Activated CD4-positive, alpha-beta T cell treated with anti-CD3 and anti-CD28 coated beads for 36 hours (primary cell): ENCODE data around the gene TMEM87B. TPM values are rescaled to one million over a fixed set of nuclear protein-coding genes. Genes with fewer than 3 reads are reported as not detected.

Source experiments
- ATAC-seq: fragments of 200-7000 bp; cut with Tn5 transposase; one replicate; pipeline ENCODE4 v1.10.0; 2021; ENCODE audit warnings: mild to moderate bottlenecking, moderate library complexity
- CTCF ChIA-PET: fragments of 350-600 bp; sonication (Branson Sonifier 250); formaldehyde crosslinking; loops from one replicate; lab custom pipeline; 2021; ENCODE audit warnings: antibody characterized with exemption; lab: Charles Lee
- POLR2A ChIA-PET: fragments of 350-600 bp; sonication (Branson Sonifier 250); formaldehyde crosslinking; loops from one replicate; lab custom pipeline; 2021; ENCODE audit warnings: antibody characterized with exemption, inconsistent platforms; lab: Charles Lee
- DNase-seq: peaks from one replicate; pipeline ENCODE4 v3.0.0-alpha.2; 2020
- H3K27ac Mint-ChIP-seq: one replicate; pipeline ENCODE4 v1.8.0; 2021; ENCODE audit warnings: mixed read lengths
- H3K27me3 Mint-ChIP-seq: one replicate; pipeline ENCODE4 v1.8.0; 2021; ENCODE audit warnings: mixed read lengths
- H3K36me3 Mint-ChIP-seq: one replicate; pipeline ENCODE4 v1.8.0; 2021; ENCODE audit warnings: low read depth, mixed read lengths
- H3K4me1 Mint-ChIP-seq: one replicate; pipeline ENCODE4 v1.8.0; 2021; ENCODE audit warnings: mixed read lengths
- H3K4me3 Mint-ChIP-seq: one replicate; pipeline ENCODE4 v1.8.0; 2021; ENCODE audit warnings: mild to moderate bottlenecking, moderate library complexity, mixed read lengths
- H3K9me3 Mint-ChIP-seq: one replicate; pipeline ENCODE4 v1.8.0; 2021; ENCODE audit warnings: low read depth, mixed read lengths
- intact Hi-C, 2 experiments: fragments of 100-400 bp; cut with DNase I in 1 of 2; cut with micrococcal nuclease in 1 of 2; formaldehyde crosslinking; loops; one replicate each; pipeline versions ENCODE4 v1.14.2 to v1.15.1; 2022 to 2024; cut with DNase I, micrococcal nuclease
- total RNA-seq, 2 experiments: library from RNA; stranded (reverse); gene quantifications; one replicate each; pipeline ENCODE4 v1.2.3, GENCODE V29; 2021

TMEM87B gene
- total RNA-seq, 2 experiments from 2014 or later, result 14.5 to 17.6 TPM

DNA sequence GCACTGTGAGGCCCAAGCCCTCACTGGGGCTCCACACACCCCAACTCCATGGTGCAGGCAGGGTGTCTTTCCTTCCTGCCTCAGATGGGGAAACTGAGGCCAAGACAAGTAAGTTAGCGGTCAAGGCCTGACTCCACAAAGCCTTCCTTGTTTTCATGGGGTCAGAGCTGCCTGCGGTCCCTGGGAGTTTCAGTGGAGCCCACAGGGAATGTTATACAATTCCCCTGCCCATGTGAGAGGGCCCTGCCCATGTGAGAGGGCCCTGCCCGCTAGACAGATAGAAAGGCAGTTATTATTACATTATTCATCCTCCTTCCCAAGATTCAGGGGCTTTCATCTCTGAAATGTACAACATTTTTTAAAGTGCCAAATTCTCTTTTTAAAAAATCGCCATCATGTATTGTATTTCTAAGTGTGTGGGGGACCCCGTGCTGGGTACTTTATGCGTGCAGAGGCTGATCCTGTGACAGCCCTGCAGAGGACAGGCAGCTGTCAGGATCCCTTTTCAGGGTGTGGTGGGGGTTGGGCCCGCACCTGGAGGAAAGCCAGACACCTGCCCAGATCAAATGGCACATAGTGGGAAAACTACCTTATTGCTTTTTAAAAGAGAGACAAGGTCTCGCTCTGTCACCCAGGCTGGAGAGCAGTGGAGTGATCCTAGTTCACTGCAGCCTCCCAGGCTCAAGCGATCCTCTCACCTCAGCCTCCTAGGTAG is 106.5 kb downstream of the TMEM87B start:
- Mint-ChIP-seq H3K36me3 (peaks cover 2% of the 10 kb centered on the region), H3K27ac (no peak overlapping the region), H3K4me3 (no peak overlapping the region), H3K9me3 (no peaks in the 10 kb centered on the region), H3K4me1 (peaks cover 17% of the 10 kb centered on the region), H3K27me3 (no peaks in the 10 kb centered on the region)
- DNase-seq, result no peak
- intact Hi-C loops, result no loop called here
- ChIA-PET POLR2A (no interaction called here), CTCF (no interaction called here)
- ATAC-seq, result no peak

DNA sequence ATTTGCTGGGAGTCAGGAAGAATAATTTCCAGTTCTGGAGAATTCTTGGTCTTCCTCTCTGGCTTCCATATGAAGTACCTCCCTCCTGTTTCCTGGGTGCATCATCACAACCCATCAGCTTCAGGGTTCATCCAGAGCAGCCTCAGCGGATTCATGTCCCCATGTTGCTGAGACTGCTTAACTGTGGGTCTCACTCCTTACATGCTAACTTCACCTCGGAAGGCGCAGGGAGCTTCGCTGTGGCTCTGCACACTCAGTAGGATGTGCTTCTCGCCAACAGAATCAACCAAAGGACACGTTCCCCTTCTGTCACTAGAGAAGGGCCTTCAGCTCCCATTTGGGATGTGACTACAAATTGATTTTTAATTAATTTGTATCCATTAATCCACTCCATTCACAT is 107.3 kb downstream of the TMEM87B start:
- POLR2A ChIA-PET, result no interaction called here
- intact Hi-C loops, result no loop called here

DNA sequence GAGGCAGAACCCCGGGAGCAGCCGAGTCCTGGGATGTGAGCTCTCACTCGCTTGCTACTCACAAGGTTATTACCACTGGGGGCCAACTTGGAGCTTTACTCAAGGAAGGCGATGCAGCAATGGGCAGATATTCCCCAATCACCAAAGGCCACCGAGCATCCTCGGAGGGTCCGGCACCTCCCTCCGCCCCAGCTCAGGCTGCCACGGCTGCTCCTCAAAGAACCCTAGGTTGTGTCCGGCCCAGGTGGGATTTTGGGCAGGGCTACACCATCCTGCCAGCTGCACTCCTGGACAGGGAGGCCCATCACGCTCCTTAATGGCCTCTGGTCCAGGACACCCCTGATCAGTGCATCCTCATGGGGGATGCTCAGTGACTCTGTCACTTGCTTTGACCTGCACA is 107.9 kb downstream of the TMEM87B start:
- H3K27me3 Mint-ChIP-seq, result no peaks in the 10 kb centered on the region
- ChIA-PET CTCF (interaction anchor here (0.6 kb wide), 1 partner anchor 16 kb away, joined by 3 read pairs; no protein-coding TSS in a partner anchor), POLR2A (no interaction called here)
- peaks cover 18% of the 10 kb centered on the region for H3K4me1 Mint-ChIP-seq
- no peak overlapping the region for H3K4me3 Mint-ChIP-seq
- ATAC-seq, result no peak
- no peaks in the 10 kb centered on the region for H3K36me3 Mint-ChIP-seq
- H3K27ac Mint-ChIP-seq, result no peak overlapping the region
- H3K9me3 Mint-ChIP-seq, result no peaks in the 10 kb centered on the region
- no peak for DNase-seq
- intact Hi-C loops, result no loop called here

More for the DNA sequence above, 107.3 kb downstream of the TMEM87B start:
- CTCF ChIA-PET, result no interaction called here
- Mint-ChIP-seq H3K4me1 (peaks cover 19% of the 10 kb centered on the region), H3K36me3 (peaks cover under 1% of the 10 kb centered on the region), H3K27ac (no peak overlapping the region), H3K4me3 (no peak overlapping the region), H3K9me3 (no peaks in the 10 kb centered on the region), H3K27me3 (no peaks in the 10 kb centered on the region)
- DNase-seq (no peak), ATAC-seq (no peak)

DNA sequence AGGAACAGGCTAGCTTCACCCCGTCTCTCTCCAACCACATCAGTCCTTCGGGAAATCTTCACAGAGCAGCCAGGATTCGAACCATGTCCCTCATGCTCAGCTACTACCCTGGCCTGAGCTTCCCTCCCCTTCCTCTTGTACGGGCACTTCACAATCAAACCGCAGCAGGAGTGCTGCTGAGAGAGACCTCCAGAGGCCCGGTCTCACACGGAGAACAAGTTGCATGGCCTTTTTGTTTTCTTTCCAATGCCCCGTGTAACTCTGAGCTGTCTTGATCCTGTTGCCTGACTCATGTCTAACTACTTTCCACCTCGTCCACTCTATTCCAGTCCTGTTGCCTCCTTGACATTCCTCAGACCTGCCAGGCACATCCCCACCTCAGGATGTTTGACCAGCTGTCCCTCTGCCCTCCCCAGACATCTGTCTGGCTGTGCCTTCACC is 108.5 kb downstream of the TMEM87B start:
- CTCF ChIA-PET, result interaction anchor here (0.6 to 1.1 kb wide), 2 partner anchors 8 to 15 kb away, joined by 3 read pairs; no protein-coding TSS in a partner anchor

GRCh38 chr2:112164876-112165275 is 109.8 kb downstream of the TMEM87B start:
- CTCF ChIA-PET, result interaction anchor here (1.1 kb wide), 1 partner anchor 9 kb away, joined by 3 read pairs; no protein-coding TSS in a partner anchor
- Mint-ChIP-seq H3K9me3 (no peaks in the 10 kb centered on the region), H3K27ac (no peak overlapping the region), H3K36me3 (no peaks in the 10 kb centered on the region), H3K4me1 (peaks cover 23% of the 10 kb centered on the region), H3K27me3 (no peaks in the 10 kb centered on the region), H3K4me3 (no peak overlapping the region)
- POLR2A ChIA-PET, result no interaction called here
- ATAC-seq (no peak), DNase-seq (no peak)
- intact Hi-C loops, result no loop called here

More for the DNA sequence above, 108.5 kb downstream of the TMEM87B start:
- H3K27ac Mint-ChIP-seq, result no peak overlapping the region
- H3K27me3 Mint-ChIP-seq, result no peaks in the 10 kb centered on the region
- H3K9me3 Mint-ChIP-seq, result no peaks in the 10 kb centered on the region
- peaks cover 22% of the 10 kb centered on the region for H3K4me1 Mint-ChIP-seq
- ATAC-seq (no peak), DNase-seq (no peak)
- no peak overlapping the region for H3K4me3 Mint-ChIP-seq
- no peaks in the 10 kb centered on the region for H3K36me3 Mint-ChIP-seq
- POLR2A ChIA-PET, result no interaction called here
- intact Hi-C loops, result no loop called here

- Mint-ChIP-seq H3K27ac (no peak overlapping the region), H3K4me1 (peaks cover 22% of the 10 kb centered on the region), H3K9me3 (no peaks in the 10 kb centered on the region), H3K4me3 (no peak overlapping the region), H3K36me3 (no peaks in the 10 kb centered on the region), H3K27me3 (no peaks in the 10 kb centered on the region)
- ATAC-seq (no peak), DNase-seq (no peak)
- CTCF ChIA-PET, result no interaction called here
- intact Hi-C loops, result no loop called here
- POLR2A ChIA-PET, result no interaction called here
Measured at GRCh38 chr2:112165296-112165695, 110.2 kb downstream of the TMEM87B start.

- Mint-ChIP-seq H3K27me3 (no peaks in the 10 kb centered on the region), H3K27ac (peak overlapping the region; percentile 77), H3K9me3 (no peaks in the 10 kb centered on the region), H3K4me3 (no peak overlapping the region), H3K4me1 (peaks cover 19% of the 10 kb centered on the region), H3K36me3 (no peaks in the 10 kb centered on the region)
- ChIA-PET POLR2A (no interaction called here), CTCF (interaction anchor here (0.6 kb wide), 2 partner anchors 11 to 169 kb away, joined by 3 to 4 read pairs; no protein-coding TSS in a partner anchor)
- intact Hi-C loops, result no loop called here
- peak; percentile 82 for ATAC-seq
- peak; percentile 67 for DNase-seq
Measured at GRCh38 chr2:112166806-112167499, 111.9 kb downstream of the TMEM87B start.

DNA sequence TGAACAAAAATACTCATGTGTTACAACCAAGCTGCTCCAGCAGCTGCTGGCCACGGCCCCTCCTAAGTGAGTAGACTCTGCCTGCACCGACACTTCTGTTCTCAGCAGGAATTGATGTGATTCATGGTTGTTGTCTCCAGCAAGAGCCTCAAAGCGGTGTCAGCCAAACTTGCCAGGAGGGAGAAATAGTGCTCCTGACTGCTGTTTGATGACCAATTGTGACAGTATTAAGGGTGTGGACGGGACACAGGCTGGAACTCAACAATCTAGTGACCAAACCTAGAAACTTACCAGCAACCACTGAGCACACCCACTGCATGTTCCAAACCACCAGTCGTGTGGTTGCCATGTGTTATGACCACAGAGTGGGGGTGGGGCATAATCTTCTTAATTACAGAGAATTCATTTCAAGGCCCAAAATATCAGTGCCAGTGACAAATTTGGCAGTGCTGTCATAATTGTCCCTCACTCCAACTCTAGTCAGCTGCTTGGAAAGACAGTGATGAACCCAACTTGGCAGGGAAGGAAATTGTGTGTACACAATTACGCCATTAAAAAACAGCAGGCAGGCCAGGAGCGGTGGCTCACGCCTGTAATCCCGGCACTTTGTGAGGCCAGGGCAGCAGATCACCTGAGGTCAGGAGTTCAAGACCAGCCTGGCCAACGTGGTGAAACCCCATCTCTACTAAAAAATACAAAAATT is 113.5 kb downstream of the TMEM87B start:
- H3K4me1 Mint-ChIP-seq, result peaks cover 27% of the 10 kb centered on the region
- no peaks in the 10 kb centered on the region for H3K27me3 Mint-ChIP-seq
- POLR2A ChIA-PET, result no interaction called here
- intact Hi-C loops, result no loop called here
- no peaks in the 10 kb centered on the region for H3K9me3 Mint-ChIP-seq
- no peak for DNase-seq
- CTCF ChIA-PET, result no interaction called here
- no peak overlapping the region for H3K27ac Mint-ChIP-seq
- no peaks in the 10 kb centered on the region for H3K36me3 Mint-ChIP-seq
- no peak overlapping the region for H3K4me3 Mint-ChIP-seq
- no peak for ATAC-seq

Other genes starting within 250 kb of the TMEM87B start
- gene ANAPC1, start 171.1 kb upstream of the TMEM87B start, total RNA-seq, result 100 to 1,000 TPM in 1 of 2 experiments, 10 to 100 TPM in 1; 85.1 to 113 TPM
- gene MERTK, start 156.7 kb upstream of the TMEM87B start, total RNA-seq, result 1 to 10 TPM in 1 of 2 experiments, under 1 TPM in 1; 0.94 to 1.4 TPM
- gene FBLN7, start 83.1 kb downstream of the TMEM87B start, total RNA-seq, result 10 to 100 TPM; 40.5 to 40.6 TPM
- gene ZC3H8, start 199.8 kb downstream of the TMEM87B start, total RNA-seq, result 10 to 100 TPM; 21.6 to 27.1 TPM
- 10 to 100 TPM; 15.1 to 15.3 TPM for gene ZC3H6, start 220.3 kb downstream of the TMEM87B start, total RNA-seq